ENCODE results near the gene BAHCC1.

Gene BAHCC1

DNA sequence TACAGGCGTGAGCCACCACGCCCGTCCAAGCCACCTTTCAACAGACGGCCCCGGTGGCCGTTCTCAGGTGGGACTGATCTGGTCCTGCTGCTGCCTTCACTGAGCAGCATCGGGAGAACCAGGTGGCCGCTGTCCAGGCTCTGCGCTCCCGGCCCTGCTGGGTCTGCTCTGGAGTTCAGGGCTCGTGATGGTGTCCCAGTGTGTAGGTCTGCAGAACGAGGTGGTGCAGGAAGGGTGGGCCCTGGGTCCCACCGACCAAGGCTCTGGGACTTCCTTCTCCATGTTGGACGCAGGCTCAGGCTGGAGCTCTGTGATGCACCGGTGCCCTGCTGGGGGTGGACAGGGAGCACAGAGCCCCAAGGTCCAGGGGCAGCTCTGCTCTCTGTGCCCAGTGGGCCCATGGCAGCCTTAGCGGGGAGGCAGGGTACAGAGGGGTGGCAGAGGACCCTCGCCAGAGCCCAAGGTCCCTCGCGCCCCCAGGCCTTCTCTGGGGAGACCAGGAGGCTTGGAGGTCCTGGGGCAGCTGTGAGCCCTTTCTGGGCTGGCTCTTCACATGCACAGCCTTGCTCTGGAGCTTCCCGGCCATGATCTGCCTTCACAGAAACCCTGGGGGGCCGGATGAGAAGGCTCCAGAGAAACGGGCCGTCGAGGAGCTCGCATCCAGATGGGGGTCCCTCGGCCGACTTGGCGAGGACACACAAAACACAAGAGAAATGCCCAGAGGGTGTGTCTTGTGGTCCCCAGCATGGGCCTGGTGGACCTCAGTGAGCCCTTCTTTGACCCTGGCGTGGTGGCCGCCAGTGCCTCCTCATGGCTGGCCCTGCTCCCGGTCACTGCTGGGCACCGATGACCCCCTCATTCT is 26.9 kb upstream of the BAHCC1 start:
- H3K36me3 ChIP-seq (ENCODE audit: insufficient read depth), result no peaks in the 10 kb centered on the region
- H3K9ac ChIP-seq, result no peak overlapping the region
- H3K4me3 ChIP-seq (IDR thresholded peaks at IDR 0.05; ENCODE audit: insufficient read depth, low read depth, low read length), result no peak overlapping the region
- H3K27ac ChIP-seq, result no peak overlapping the region
- no peak overlapping the region for H3K4me2 ChIP-seq
- TF ChIP-seq, protein P1, sequence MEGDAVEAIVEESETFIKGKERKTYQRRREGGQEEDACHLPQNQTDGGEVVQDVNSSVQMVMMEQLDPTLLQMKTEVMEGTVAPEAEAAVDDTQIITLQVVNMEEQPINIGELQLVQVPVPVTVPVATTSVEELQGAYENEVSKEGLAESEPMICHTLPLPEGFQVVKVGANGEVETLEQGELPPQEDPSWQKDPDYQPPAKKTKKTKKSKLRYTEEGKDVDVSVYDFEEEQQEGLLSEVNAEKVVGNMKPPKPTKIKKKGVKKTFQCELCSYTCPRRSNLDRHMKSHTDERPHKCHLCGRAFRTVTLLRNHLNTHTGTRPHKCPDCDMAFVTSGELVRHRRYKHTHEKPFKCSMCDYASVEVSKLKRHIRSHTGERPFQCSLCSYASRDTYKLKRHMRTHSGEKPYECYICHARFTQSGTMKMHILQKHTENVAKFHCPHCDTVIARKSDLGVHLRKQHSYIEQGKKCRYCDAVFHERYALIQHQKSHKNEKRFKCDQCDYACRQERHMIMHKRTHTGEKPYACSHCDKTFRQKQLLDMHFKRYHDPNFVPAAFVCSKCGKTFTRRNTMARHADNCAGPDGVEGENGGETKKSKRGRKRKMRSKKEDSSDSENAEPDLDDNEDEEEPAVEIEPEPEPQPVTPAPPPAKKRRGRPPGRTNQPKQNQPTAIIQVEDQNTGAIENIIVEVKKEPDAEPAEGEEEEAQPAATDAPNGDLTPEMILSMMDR (conservative IDR thresholded peaks at IDR 0.05; ENCODE audit: low read depth, low read length), result no peak
- H4K20me1 ChIP-seq (ENCODE audit: insufficient read depth), result no peaks in the 10 kb centered on the region
- no peaks in the 10 kb centered on the region for H3K79me2 ChIP-seq (ENCODE audit: insufficient read depth, low read depth)
- H3K4me1 ChIP-seq (ENCODE audit: low read depth, poor library complexity, severe bottlenecking), result no peaks in the 10 kb centered on the region
- peaks cover 100% of the 10 kb centered on the region for H3K27me3 ChIP-seq (ENCODE audit: insufficient read depth, low read depth)
- H2AFZ ChIP-seq (ENCODE audit: low read depth), result no peak overlapping the region

DNA sequence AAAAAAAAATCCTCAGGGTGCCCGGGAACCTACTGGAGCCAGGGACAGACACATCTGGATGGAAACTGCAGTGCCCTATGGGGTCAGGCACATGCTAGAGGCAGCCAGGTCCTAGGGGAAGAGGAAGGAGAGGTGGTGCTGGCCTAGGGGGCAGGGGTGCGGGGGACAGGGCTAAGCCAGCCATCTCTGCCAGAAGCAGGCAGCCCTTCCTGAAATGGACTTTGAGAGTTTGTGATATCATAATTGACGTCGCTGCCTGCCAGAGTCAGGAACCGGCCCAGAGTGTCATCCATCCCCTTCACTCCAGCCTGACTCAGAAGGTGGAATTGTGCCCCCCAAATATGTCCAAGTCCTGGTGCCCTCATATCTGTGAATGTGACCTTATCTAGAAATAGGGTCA is 25.0 kb upstream of the BAHCC1 start:
- Histone ChIP-seq H3K27me3 (ENCODE audit: insufficient read depth, low read depth) (peaks cover 100% of the 10 kb centered on the region), H3K9ac (no peak overlapping the region), H3K36me3 (ENCODE audit: insufficient read depth) (no peaks in the 10 kb centered on the region), H2AFZ (ENCODE audit: low read depth) (no peak overlapping the region), H3K27ac (no peak overlapping the region), H3K4me3 (IDR thresholded peaks at IDR 0.05; ENCODE audit: insufficient read depth, low read depth, low read length) (no peak overlapping the region), H3K4me1 (ENCODE audit: low read depth, poor library complexity, severe bottlenecking) (no peaks in the 10 kb centered on the region), H3K79me2 (ENCODE audit: insufficient read depth, low read depth) (no peaks in the 10 kb centered on the region), H4K20me1 (ENCODE audit: insufficient read depth) (no peaks in the 10 kb centered on the region), H3K4me2 (no peak overlapping the region)
- TF ChIP-seq, protein P1 (conservative IDR thresholded peaks at IDR 0.05; ENCODE audit: low read depth, low read length), result no peak

DNA sequence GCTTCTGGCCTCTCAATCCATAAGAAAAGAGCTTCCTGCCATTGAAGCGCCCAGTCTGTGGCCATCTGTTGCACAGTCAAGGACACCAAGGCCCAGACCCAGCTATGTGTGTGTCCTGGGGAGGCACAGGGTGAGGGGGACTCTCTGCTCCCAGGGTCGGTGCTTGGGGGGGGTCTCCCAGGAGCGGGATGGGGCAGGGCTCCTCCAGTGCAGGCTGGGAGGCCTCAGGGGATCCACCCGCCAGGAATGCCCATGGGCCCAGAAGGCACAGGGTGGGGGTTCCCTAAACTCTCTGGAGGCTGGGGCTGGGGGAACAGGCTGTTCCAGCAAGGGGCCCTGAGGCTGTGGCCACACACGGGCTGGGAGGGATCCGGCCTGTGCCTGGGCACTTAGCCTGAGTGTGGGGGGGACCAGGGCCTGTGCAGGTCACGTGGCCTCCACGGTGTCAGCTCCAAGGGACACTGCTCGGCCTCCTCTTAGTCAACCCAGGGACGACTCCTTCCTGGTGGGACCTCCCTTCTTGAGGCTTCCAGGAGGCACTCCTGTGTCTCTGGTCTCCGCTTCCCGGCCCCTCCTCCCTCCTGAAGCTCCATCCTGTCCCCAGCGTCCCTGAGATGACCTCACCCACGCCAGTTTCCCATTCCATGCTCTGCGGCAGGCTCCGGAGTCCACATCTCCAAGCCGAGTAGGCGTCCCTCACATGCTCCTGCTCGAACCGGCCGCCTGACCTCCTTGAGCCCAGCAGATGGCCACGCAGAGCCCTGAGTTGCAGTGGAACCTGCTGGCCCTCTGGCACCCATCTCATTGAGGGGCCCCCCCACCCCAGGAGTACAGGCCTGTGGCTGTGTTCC is 23.1 kb upstream of the BAHCC1 start:
- Histone ChIP-seq H4K20me1 (ENCODE audit: insufficient read depth) (no peaks in the 10 kb centered on the region), H3K79me2 (ENCODE audit: insufficient read depth, low read depth) (no peaks in the 10 kb centered on the region), H3K27me3 (ENCODE audit: insufficient read depth, low read depth) (peaks cover 100% of the 10 kb centered on the region), H3K4me3 (IDR thresholded peaks at IDR 0.05; ENCODE audit: insufficient read depth, low read depth, low read length) (no peak overlapping the region), H3K27ac (no peak overlapping the region), H3K4me1 (ENCODE audit: low read depth, poor library complexity, severe bottlenecking) (no peaks in the 10 kb centered on the region), H2AFZ (ENCODE audit: low read depth) (no peak overlapping the region), H3K9ac (no peak overlapping the region), H3K4me2 (no peak overlapping the region), H3K36me3 (ENCODE audit: insufficient read depth) (no peaks in the 10 kb centered on the region)
- TF ChIP-seq, protein P1 (conservative IDR thresholded peaks at IDR 0.05; ENCODE audit: low read depth, low read length), result no peak

DNA sequence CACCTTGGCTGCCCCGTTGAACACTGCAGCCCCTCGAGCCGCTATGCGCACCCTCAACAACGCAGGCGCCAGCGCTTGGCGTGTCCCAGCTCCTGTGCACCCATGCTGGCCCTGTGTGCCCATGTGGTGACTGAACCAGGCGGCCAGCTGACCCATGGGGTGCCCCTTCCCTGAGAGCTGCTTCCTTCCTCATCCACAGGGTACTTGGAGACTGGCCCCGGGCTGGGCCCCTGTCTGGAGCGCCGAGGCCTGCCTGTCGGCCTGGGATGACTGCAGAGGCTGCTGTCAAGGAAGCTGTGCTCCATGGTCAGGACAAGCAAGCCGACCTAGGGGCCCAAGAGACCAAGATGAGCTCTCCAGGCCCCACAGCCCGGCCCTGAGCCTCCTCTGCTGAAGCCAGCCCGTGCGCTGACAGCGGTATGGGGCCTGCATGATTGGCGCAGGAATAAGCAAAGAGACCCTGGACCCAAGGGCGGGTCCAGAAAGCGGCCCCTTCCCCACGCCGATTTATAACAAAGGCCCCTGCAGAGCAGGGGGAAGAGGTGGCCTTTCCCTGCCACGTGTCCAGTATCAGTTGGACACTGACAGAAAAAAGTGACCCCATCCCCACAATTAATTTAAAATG is 21.6 kb upstream of the BAHCC1 start:
- Histone ChIP-seq H3K9ac (no peak overlapping the region), H3K36me3 (ENCODE audit: insufficient read depth) (no peaks in the 10 kb centered on the region), H3K27me3 (ENCODE audit: insufficient read depth, low read depth) (peaks cover 98% of the 10 kb centered on the region)

More for the DNA sequence above, 21.6 kb upstream of the BAHCC1 start:
- Histone ChIP-seq H3K27ac (no peak overlapping the region), H4K20me1 (ENCODE audit: insufficient read depth) (no peaks in the 10 kb centered on the region), H3K4me1 (ENCODE audit: low read depth, poor library complexity, severe bottlenecking) (no peaks in the 10 kb centered on the region), H3K4me3 (IDR thresholded peaks at IDR 0.05; ENCODE audit: insufficient read depth, low read depth, low read length) (no peak overlapping the region), H3K4me2 (no peak overlapping the region), H2AFZ (ENCODE audit: low read depth) (no peak overlapping the region), H3K79me2 (ENCODE audit: insufficient read depth, low read depth) (no peaks in the 10 kb centered on the region)
- TF ChIP-seq, protein P1 (conservative IDR thresholded peaks at IDR 0.05; ENCODE audit: low read depth, low read length), result no peak
